GM21526 (cell line): ENCODE data around the gene GBGT1.

ENCODE experiments used
- ATAC-seq: cut with Tn5 transposase; IDR thresholded peaks from one replicate; pipeline ENCODE4 v1.9.1; 2021; ENCODE audit warnings: moderate library complexity; ENCODE audit not compliant: unreplicated experiment, low FRiP score

Gene GBGT1

DNA sequence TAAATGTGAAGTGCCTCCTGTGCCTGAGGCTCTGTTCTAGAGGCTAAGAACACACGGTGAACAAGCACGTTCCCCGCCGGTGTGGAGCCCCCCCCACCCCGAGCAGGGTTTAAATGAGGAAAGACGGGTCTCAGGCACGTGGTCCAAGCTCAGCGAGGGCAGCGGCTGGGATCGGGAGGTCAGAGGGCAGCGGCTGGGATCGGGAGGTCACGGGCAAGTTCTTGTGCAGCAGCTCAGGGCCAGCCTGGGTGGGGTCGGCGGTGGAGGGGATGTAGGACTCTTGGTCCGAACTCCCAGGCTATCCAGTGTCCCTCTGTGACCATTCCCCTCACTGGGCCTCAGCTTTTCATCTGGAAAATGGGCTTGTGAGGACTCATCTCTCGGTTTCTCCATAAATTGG, 2.7 kb upstream of the GBGT1 start:
- ATAC-seq: no peak

DNA sequence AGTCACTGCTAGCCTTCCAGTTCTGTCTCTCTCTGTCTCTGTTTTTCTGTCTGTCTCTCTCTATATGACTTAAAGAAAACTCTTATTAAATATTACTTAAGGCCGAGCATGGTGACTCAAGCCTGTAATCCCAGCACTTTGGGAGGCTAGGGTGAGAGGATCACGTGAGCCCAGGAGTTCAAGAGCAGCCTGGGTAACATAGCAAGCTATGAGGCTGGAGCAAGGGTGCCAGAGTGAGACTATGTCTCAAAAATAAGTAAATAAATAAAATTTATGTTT, 1.7 kb upstream of the GBGT1 start:
- no peak for ATAC-seq

DNA sequence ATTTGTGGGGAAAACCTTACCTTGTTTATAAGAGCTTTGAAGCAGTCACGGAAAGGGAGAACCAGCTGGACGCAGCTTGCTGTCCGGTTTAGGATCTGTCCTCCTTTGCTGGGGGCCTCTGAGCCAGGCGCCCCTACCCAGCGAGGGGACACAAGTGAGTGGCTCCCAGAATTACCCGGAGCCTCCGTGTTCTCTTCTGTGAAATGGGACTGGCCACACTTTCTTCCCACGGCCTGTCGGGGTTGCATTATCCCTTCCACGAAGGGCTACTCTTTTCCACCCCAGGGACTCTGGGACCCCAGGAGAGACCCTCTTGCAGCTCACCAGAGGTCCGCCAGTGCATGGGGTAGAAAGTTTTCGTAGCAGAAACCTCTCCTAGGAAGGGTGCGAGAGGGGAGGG, 477 bp upstream of the GBGT1 start:
- no peak for ATAC-seq

DNA sequence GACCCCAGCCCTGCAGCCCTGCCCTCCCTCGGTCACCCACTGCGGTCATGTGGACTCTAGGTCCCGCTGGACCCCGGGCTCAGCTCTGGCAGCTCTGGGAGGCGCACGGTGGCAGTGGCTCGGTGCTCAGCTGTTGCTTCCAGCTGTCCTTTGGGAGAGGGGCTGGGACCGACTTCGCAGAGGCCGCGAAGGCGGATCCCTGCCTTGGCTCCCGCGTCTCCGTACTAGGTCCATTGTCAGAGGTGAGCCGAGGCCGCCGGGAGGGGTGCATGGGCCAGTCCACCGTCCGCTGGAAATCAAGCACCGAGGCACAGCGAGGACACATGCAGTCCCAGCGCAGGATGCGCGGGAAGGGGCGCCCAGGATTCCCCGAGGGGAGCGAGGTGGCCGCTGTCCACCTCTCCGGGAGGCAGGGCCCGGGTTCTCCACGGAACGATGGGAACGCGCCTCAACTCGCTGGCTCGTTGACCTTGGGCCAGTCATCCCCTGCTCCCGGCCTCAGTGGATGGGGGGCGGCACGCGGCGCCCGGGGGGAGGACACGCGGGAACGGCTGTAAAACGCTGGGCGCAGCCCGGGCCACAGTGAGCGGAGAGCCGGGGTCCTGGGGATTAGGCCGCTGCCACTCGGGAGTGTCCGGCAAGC, 732 bp downstream of the GBGT1 start:
- no peak for ATAC-seq

DNA sequence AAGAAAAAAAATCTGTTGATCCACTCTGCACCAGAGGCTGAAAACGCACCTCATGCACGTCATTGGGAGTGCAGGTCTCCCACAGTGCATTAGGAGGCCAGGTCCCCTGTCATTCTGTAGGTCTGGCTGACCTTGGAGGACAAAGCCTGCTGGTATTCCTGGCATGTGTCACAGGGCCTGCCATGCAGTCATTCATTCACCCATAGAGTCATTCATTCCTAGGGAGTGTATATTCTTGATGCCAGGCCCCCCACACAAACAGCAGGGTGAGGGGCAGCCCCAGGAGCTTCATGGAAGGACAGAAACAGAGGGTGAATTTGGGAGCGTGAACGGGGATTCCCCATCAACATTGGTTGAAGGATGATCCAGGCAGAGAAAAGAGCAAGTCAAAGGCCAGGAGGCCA, 2.2 kb downstream of the GBGT1 start:
- ATAC-seq: no peak

DNA sequence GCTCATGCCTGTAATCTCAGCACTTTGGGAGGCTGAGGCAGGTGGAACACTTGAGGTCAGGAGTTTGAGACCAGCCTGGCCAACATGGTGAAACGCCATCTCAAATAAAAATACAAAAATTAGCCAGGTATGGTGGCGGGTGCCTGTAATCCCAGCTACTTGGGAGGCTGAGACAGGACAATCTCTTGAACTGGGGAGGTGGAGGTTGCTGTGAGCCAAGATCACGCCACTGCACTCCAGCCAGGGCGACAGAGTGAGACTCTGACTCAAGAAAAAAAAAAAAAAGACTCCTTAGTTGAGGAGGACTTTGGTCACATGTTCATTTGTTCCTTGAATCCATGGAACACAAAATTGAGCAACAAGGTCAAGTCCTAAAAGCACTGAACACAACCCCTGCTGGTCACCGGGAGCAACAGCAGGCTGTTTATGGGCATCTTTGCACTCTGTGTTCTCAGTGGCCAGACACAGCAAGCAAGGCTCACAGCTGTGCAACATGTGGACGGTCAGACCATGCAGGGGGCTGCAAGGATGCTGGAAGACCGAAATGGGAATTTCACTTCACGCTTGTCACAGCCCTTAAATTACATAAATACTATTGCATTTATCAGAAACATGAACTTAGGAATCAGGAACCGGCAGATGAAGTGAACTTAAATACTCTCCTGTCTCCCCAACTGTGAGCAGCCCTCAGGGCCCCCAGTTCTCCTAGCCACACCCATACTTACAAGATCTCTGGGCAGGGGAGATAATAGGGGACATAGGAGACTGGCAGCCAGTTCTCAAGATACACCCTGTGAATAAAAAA, 2.8 kb downstream of the GBGT1 start:
- no peak for ATAC-seq

DNA sequence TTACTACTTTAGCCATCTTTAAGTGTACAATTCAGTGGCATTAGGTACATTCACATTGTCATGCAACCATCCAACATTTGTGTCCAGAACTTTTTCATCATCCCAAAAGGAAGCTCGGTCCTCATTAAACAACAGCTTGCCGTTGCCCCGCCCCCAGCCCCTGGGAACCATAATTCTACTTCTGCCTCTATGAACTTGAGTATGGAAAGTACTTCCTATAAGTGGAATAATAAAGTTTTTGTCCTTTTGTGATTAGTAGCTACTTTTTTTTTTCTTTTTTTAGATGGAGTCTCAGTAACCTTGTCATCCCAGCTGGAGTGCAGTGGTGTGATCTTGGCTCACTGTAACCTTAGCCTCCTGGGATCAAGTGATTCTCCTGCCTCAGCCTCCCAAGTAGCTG, 5.0 kb downstream of the GBGT1 start:
- ATAC-seq: no peak

DNA sequence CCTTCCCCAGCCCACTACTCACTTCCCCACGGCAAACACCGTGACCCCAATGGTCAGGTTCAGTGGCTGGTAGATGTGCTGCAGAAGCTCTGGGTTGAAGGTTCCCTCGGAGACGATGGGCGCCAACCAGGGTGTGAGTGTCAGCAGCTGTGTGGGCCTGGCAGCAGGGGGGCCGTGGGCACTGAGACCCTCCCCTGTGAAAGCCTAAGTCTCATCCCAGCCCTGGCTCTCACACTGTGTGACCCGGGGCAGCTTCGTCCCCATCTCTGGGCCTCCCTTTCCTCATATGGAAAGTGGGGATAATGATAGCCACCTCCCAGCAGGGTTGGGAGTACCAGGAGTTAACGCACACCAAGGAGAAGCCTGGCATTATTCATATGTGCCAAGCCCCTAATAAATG, 8.6 kb downstream of the GBGT1 start:
- no peak for ATAC-seq

DNA sequence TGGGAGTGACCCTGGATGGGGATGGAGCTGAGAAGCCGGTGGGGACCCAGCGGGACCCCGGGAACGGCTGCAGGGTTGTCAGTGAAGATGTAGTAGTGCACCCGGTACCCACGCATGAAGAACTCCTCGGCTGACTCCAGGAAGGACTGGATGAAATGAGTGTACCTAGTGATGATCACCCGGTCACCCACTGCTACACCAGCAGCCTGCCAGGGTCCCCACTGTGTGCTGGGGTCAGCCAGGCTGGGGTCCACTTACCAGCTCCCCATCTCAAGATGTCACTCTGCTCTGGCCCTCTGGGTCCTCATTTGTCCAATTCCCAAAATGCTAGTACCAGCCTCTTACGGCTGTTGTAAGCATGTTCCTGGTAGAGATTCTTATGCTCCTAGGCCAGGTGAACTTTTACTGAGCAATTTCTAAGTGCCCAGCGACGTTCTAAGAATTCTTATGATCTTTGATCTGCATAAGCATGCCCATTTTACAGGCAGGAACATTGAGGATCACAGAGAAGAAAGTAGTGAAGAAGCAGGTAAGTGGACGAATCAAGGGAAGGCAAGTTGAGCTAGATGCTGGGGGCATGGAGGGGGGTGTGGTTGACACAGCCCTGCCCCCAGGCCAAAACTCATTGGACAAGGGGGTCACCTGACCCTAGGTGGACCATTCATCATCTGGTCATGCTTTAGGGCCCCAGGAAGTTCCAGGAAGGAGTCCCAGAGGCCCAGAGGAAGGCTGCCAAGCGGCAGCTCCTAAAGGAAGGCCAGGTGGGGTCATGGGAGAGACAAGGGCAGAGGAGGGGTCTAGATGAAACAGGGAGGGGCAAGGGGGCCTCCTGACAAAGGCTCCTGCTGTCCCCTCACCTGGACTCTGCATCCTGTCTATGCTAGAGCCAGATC, 9.4 kb downstream of the GBGT1 start:
- ATAC-seq: no peak

DNA sequence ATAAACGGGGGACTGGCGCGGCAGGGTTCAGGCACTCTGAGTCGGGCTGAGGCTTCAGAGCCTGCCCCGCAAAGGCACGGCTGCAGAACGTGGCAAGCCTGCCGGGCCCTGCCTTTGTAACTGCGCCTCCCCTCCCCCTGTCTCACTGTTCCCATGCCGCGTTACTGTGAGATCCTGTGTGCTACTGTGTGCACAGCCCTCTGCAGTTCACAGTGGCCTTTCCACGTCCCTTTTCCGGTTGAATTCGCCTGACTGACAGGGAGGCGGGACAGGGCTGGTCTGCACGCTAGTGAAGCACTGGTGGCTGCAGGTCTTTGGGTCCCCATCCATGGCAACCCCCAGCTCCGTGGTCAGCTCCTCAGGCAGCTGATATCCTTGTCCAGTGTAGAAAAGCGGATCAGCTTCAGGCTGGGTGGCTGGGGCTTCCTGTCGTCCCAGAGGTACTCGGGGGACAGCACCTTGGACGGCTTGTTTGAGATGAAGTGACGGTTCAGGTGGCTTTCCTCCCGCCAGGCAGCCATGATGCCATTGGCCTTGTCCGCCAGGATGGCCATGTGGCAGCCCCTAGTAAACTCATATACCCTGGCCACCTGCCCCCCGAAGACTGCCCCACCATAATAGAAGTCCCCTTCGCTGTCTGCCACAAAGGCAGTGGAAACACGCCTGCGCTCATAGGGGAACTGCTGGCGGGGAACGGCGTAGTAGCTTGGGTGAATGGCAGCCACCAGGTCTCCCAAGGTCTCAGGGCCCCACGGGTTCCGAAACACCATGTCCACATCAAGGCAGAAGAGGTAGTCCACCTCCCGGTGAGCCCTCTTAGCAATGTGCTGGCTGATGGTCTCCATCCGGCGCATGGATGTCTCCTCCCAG, 10.3 kb downstream of the GBGT1 start:
- ATAC-seq: no peak

DNA sequence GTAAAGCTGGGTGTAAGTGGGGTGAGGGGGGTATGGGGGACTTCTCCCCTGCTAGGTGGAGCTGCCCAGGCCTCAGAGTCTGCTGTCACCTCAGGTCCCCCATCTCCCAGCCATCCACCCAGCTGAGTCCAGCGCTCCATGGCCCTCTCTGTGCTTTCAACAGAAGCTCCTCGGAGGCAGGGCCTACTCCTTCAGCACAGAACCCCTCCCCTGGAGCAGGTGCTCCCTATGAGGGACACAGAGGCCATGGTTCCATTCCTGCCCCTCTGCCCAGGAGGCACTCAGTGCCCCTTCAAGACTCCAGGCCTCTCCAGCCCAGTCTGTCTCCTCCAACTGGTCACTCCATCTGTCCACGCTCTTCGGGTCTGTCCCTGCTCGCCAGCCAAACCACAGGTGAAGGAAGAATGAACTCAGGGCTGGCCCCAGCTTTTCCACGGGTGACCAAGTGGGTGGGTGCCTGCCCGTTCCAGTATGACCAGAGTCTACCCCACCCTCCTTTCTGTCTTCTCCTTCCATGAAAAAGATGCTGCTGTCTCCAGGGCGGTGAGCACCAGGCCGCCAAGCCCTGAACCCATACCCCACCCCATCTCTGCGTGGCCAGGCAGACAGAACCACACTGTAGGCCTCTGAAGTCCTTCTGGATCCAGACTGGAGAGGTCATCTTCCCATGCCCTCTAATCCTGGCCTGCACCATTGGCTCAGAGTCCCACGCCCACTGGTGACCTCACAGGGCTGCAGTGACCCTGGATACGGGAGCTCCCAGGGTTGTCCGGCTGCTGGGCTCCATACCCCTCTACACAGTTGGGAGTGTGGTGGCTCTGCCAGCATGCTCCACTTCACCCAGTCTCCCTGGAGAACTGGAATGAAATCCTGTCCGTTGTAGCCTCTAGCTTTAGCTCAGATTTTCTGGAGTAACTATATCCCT, 11.9 kb downstream of the GBGT1 start:
- ATAC-seq: no peak

DNA sequence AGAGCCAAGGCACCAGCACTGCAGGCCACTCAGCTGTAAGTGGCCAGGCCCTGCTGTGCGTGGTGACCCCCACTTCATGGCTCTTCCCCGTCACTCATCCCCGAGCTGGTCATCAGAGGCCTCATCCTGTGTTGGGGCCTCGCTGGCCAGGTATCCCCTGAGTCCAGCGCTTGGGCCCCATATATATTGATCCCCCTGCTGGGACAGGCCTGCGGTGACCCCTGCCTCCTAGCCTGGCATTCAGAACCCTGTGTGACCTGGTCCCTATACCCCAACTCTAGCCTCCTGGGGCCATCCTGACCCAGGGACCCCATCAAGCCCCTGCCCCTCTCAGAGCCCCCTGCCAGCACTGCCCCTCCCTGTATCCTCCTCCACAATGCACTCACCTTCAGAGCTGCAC, 12.7 kb downstream of the GBGT1 start:
- no peak for ATAC-seq

DNA sequence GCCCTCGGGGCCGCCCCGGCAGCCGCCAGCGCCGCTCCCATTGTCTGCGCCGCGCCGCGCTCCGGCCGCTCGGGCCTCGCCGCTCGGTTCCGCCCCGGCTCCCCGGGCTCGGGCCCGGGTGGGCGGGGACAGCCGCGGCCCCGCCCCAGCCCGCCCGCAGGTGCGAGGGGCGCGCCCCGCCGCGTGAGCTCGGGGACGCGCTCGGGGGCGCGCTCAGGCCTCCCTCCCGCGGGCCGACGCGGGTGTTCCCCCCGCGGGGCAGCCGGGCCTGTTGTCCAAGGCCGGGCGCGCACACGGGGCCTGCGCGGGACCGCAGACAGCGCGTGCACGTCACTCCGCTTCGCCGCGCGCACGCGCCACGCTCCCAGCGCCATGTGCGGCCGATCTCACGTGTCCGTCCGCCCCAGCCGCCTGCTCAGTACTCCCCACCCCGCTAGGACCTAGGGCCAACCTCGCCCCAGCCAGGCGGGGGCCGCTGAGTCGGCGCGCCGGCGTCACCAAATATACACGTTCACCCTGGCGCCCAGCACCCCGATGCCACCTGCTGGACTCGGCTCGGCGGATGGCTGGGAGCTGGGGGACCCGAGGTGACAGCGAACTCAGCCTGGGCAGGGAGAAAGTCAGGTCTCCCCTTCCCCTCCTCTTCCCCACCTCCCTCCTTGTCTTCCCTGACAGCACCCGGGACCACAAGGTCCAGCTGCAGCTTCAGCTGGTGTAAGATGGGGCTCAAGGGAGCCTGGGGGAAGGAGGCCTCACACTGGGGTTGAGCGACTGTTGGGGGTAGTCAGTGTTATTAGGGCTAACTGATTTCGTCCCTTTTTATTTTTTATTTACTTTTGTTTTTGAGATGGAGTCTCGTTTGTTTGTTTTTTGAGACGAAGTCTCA, 14.3 kb downstream of the GBGT1 start:
- peak; percentile 56 for ATAC-seq

DNA sequence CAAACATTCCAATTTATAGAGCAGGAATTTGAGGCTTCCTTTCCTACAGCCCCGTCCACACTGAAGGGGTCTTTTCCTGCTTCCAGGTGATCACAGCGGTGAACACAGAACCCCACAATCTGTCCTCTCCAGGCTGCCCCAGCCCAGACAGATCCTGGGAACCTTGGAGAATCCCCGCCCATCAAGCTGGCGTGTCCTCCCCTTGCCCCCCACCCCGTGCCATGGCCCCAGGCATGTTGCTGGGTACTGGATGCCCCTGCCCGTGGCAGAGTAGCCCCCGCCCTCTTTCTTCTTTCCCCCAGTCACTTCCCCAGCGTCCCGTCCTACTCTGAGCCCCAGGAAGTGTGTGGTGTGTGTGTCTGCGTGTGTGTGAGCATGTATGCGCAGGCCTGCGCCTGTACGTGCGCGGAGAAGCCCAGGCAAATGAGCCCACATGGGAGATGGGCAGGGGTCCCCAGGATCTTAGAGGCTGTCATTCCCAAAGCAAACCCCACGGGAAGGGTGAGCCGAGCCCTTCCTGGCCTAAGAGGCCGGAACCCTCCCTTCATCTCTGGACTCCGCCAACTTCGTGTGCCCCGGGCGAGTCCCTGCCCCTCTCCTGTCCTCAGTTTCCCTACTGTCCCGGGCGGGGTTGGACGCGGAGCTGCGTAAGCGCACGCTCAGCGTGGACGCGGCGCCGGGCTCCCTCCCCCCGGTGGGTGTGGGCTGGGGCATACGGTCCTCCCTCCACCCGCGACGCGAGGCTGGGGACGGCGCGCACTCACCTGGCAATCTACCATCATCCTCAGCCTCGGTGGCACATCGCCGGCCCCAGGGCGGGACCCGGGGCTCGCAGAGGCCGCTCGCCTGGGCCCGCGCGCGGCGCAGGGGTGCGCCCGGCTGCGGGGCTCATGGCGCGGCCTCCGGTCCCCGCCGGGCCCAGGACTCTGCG, 15.2 kb downstream of the GBGT1 start:
- peak; percentile 10 for ATAC-seq

DNA sequence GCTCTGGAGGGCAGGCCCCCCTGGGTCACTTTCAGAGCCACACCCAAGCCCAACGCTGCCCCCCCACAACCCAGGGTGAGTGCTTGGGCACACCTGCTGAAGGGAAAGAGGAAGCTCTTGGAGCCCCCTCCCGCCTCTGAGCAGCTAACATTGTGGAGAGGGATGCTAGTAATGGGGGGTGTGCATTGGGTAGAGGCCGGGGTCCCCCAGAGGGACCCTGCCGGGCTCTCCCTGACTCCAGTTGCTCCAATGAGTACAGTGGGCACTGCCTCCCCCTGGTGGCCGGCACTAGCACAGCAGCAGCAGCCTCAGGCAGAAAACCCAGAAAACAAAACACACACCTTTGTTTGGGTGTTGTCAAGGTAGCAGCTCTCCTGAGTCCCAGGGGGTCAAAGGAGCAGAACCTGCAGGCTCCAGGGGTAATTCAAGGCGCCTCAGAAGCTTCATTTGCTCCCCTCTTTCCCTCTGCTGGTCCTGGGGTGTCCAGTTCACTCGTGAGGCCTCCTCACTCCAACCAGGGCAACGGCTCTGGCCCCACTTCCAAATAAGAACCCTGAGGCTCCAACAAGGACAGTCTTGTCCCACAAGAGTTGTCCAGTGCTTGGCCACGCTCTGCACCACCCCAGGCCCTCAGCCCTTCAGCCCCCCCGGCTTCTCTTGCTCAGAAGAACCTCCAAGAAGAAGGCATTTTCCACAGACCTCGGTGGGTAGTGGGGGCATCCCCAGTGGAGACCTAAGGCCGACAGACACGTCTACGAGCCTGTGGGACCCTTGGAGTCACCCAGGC, 16.1 kb downstream of the GBGT1 start:
- ATAC-seq: no peak

DNA sequence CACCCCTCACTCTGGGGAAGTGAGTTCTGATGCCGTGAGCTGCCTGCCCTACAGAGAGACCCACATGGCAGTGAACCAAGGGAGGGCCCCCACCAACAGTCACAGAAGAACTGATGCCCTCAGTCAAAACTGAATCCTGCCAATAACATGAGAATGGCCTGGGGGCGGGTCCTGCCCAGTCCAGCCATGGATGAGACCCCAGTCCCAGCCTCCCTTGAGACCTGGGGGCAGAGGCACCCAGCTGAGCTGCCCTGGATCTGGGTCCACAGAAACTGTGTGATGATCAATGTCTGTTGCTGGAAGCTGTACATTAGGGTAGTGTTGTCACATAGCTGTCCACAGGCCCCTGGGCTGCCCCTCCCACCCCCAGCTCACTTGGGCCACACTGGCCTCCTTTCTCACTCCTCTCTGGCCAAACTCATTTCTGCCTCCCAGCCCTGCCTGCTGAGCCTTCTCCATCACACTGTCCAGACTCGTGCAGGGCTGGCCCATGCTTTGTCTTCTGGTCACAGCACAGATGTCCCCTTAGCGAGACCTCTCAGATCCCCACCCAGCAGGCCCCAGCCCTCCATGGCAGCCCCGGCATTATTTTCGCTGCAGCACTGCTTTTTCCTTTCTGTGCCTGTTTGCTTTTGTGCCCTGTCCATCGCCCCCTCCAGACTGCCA, 16.8 kb downstream of the GBGT1 start:
- no peak for ATAC-seq
